Osteoblast (primary cell): ENCODE measurements around the gene MEOX1. TPM values are rescaled to one million over a fixed set of nuclear protein-coding genes. Genes with fewer than 3 reads are reported as not detected.
A peak's percentile ranks its signal among the peaks of the same experiment; 100 is the strongest.

Experiments used
- DNase-seq: peaks from one replicate; pipeline ENCODE4 v3.0.0; 2011; ENCODE audit warnings: low spot score, mixed read lengths; ENCODE audit not compliant: insufficient read length; ENCODE audit errors: missing footprints
- H2AFZ ChIP-seq: 2 replicates; pipeline ENCODE4 v1.6.0; 2011; ENCODE audit warnings: mild to moderate bottlenecking, low read length
- H3K27ac ChIP-seq: 2 replicates; pipeline ENCODE4 v1.5.1; 2011; ENCODE audit warnings: mild to moderate bottlenecking, low read depth, low read length, moderate library complexity
- H3K27me3 ChIP-seq: 2 replicates; pipeline ENCODE4 v1.6.0; 2012; ENCODE audit warnings: mild to moderate bottlenecking, control low read depth, inconsistent platforms, low read length, moderate library complexity; ENCODE audit not compliant: insufficient read depth
- H3K36me3 ChIP-seq: 2 replicates; pipeline ENCODE4 v1.5.1; 2011; ENCODE audit warnings: mild to moderate bottlenecking, low read length, control low read depth, moderate library complexity; ENCODE audit not compliant: insufficient read depth
- H3K4me1 ChIP-seq: 2 replicates; pipeline ENCODE4 v1.5.1; 2011; ENCODE audit warnings: mild to moderate bottlenecking, low read length, control low read depth, moderate library complexity; ENCODE audit not compliant: insufficient read depth
- H3K4me2 ChIP-seq: 2 replicates; pipeline ENCODE4 v1.6.0; 2011; ENCODE audit warnings: mild to moderate bottlenecking, low read length; ENCODE audit not compliant: insufficient read depth
- H3K4me3 ChIP-seq: fragments of 200-600 bp; sonication (generic); 3 replicates; pipeline ENCODE4 v1.5.1; 2012; ENCODE audit warnings: mild to moderate bottlenecking, low read length, inconsistent platforms; ENCODE audit not compliant: insufficient read depth
- H3K79me2 ChIP-seq: 2 replicates; pipeline ENCODE4 v1.6.0; 2012; ENCODE audit warnings: mild to moderate bottlenecking, low read length, control low read depth, inconsistent platforms; ENCODE audit not compliant: insufficient read depth
- H3K9me3 ChIP-seq: 2 replicates; pipeline ENCODE4 v1.5.1; 2011; ENCODE audit warnings: low read depth, low read length, control low read depth
- H4K20me1 ChIP-seq: 2 replicates; pipeline ENCODE4 v1.6.0; 2012; ENCODE audit warnings: mild to moderate bottlenecking, low read length, control low read depth; ENCODE audit not compliant: insufficient read depth
- total RNA-seq: library from RNA; depleted of rRNA; stranded (reverse); fragments of >200 nt; gene quantifications from 2 replicates; pipeline ENCODE4 v1.2.3, GENCODE V29; 2012
- TF ChIP-seq, protein P1 (sequence below): IDR thresholded peaks from 2 replicates; pipeline ENCODE4 v1.5.1; 2011; ENCODE audit warnings: mild to moderate bottlenecking, low read depth, low read length, moderate library complexity; ENCODE audit errors: extremely low read depth

The MEOX1 gene
- total RNA-seq, 1 donor, result under 0.01 TPM

DNA sequence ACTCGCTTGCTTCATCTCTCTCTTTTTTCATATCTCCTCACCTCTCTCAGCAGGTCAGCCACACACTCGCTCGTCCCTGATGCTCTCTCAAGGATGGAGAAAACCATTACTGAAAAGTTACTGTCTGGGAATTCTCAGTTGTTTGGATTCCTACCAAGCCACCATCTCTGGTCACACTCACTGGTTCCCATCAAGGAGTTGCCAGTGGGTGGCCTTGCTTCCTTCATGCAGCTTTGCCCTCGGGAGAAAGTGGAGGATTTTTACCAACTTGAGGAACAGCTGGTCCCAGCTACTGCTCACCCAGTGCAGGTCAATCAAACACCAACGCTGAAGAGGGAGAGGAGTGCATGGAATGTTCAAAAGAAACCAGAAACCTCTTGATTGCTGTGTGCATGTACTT is 25.3 kb downstream of the MEOX1 start:
- TF ChIP-seq, protein P1, sequence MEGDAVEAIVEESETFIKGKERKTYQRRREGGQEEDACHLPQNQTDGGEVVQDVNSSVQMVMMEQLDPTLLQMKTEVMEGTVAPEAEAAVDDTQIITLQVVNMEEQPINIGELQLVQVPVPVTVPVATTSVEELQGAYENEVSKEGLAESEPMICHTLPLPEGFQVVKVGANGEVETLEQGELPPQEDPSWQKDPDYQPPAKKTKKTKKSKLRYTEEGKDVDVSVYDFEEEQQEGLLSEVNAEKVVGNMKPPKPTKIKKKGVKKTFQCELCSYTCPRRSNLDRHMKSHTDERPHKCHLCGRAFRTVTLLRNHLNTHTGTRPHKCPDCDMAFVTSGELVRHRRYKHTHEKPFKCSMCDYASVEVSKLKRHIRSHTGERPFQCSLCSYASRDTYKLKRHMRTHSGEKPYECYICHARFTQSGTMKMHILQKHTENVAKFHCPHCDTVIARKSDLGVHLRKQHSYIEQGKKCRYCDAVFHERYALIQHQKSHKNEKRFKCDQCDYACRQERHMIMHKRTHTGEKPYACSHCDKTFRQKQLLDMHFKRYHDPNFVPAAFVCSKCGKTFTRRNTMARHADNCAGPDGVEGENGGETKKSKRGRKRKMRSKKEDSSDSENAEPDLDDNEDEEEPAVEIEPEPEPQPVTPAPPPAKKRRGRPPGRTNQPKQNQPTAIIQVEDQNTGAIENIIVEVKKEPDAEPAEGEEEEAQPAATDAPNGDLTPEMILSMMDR, result no peak
- Histone ChIP-seq H3K27ac (no peak overlapping the region), H3K27me3 (peaks cover 19% of the 10 kb centered on the region), H3K9me3 (no peaks in the 10 kb centered on the region), H4K20me1 (no peaks in the 10 kb centered on the region), H3K4me3 (no peak overlapping the region), H3K79me2 (no peaks in the 10 kb centered on the region), H3K36me3 (no peaks in the 10 kb centered on the region), H3K4me2 (no peak overlapping the region), H3K4me1 (peaks cover 3% of the 10 kb centered on the region), H2AFZ (no peak overlapping the region)
- DNase-seq, result no peak

DNA sequence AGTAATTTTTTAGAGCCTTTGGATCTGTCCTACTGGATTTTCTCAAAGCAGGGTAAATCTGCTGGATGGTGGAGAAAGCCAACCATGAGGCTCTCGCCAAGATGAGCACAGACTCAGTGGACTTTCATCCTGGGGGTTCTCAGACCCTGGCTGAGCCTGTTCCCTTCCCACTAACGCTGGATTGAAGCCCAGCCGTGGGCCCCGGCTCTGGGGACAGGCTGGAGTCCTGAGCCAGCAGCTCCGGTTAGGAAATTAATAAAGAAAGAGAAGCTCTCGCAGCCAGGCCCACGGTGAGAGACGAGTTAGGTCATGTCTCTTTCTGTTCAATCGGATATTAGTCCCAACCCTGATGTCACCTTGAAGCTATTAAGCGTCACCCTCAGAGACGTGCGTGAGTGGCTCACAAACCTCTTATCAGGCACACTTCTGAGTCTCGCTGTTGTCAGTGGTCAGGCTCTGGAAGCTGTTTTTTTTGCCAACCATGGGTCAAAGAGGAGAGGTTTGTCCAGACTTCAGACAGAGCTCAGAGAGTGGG is 27.1 kb downstream of the MEOX1 start:
- Histone ChIP-seq H2AFZ (peak overlapping the region; percentile 72), H3K27ac (no peak overlapping the region)
- TF ChIP-seq, protein P1, result no peak

DNA sequence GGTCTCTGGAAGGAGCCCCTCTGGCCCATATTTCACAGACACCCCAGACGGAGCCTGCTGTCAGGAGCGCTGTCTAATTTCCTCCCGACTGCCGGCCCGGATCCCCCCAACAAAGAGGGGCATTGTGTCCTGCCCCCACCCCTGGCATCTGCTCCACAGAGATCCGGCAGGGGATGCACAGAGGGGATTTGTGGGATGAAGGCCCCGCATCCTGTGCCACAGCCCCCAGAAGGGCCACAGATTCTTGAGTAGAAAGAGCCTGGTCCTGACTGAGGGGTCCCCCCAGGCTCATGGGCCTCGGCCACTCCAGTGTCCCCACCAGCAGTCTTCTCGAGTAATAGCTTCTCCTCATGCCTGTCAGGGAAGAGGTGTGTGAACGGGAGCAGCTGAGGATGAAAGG is 29.5 kb downstream of the MEOX1 start:
- H3K4me3 ChIP-seq, result no peak overlapping the region
- no peaks in the 10 kb centered on the region for H3K36me3 ChIP-seq
- H3K9me3 ChIP-seq, result no peaks in the 10 kb centered on the region
- H4K20me1 ChIP-seq, result no peaks in the 10 kb centered on the region
- H3K4me1 ChIP-seq, result peaks cover 3% of the 10 kb centered on the region
- H2AFZ ChIP-seq, result no peak overlapping the region
- no peak for DNase-seq
- no peaks in the 10 kb centered on the region for H3K79me2 ChIP-seq
- H3K27ac ChIP-seq, result no peak overlapping the region
- TF ChIP-seq, protein P1, result no peak
- H3K4me2 ChIP-seq, result no peak overlapping the region
- peaks cover 22% of the 10 kb centered on the region for H3K27me3 ChIP-seq

More for the DNA sequence above, 27.1 kb downstream of the MEOX1 start:
- Histone ChIP-seq H3K36me3 (no peaks in the 10 kb centered on the region), H3K79me2 (no peaks in the 10 kb centered on the region), H3K4me2 (peak overlapping the region; percentile 15), H3K4me1 (peaks cover 3% of the 10 kb centered on the region), H3K4me3 (no peak overlapping the region), H3K9me3 (no peaks in the 10 kb centered on the region), H4K20me1 (no peaks in the 10 kb centered on the region), H3K27me3 (peaks cover 19% of the 10 kb centered on the region)
- DNase-seq, result no peak

DNA sequence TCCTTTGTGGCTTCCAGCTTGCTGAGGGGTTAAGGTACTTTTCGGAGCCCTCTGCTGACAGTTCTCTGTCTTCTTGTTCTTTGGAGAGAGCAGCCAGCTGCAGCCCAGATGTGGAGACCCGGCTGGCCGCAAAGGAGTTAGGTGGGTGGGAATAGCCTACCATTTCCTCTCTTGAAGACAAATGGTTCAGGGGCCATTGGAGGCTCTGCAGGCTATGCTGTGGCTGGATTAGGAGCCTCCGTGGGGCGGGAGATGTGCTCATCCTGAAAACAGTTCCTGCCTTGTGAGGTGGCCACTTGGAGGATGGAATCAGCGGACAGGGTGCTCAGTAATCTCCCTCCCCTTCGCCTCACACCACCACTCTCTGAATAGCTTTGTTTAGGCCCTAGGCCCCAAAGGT is 30.3 kb downstream of the MEOX1 start:
- no peak overlapping the region for H2AFZ ChIP-seq
- no peaks in the 10 kb centered on the region for H4K20me1 ChIP-seq
- H3K4me3 ChIP-seq, result no peak overlapping the region
- H3K27ac ChIP-seq, result no peak overlapping the region
- H3K27me3 ChIP-seq, result peaks cover 23% of the 10 kb centered on the region
- H3K79me2 ChIP-seq, result no peaks in the 10 kb centered on the region
- H3K4me1 ChIP-seq, result peaks cover 3% of the 10 kb centered on the region
- TF ChIP-seq, protein P1, result no peak
- DNase-seq, result no peak
- no peak overlapping the region for H3K4me2 ChIP-seq
- no peaks in the 10 kb centered on the region for H3K36me3 ChIP-seq
- no peaks in the 10 kb centered on the region for H3K9me3 ChIP-seq
